Panc1 (cell line): ENCODE measurements around the gene SPATA31D4. TPM values are rescaled to one million over a fixed set of nuclear protein-coding genes. Genes with fewer than 3 reads are reported as not detected.

ENCODE experiments used
- ATAC-seq: fragments of 200-7000 bp; cut with Tn5 transposase; 2 replicates; pipeline ENCODE4 v1.9.1; 2020; ENCODE audit warnings: mild to moderate bottlenecking, moderate library complexity
- BruUV-seq: library from RNA; stranded (reverse); fragments of 400-500 nt; replicated peaks from 2 replicates; lab custom pipeline; 2021; lab: Mats Ljungman, UMichigan
- CTCF ChIA-PET: fragments of 300-600 bp; sonication (Branson Sonifier 250); formaldehyde crosslinking; loops from one replicate; lab custom pipeline; 2022; ENCODE audit warnings: antibody characterized with exemption; lab: Charles Lee
- POLR2A ChIA-PET: fragments of 300-600 bp; sonication (Branson Sonifier 250); formaldehyde crosslinking; loops from one replicate; lab custom pipeline; 2022; ENCODE audit warnings: antibody characterized with exemption; lab: Charles Lee
- DNase-seq: peaks from one replicate; pipeline ENCODE4 v3.0.0-alpha.2; 2010; ENCODE audit warnings: low read depth, low spot score
- H3K27ac ChIP-seq: 2 replicates; pipeline ENCODE4 v1.5.1; 2011; ENCODE audit warnings: mild to moderate bottlenecking, low read length, inconsistent platforms
- H3K27me3 ChIP-seq: fragments of 200-500 bp; sonication (Bioruptor generic); 2 replicates; pipeline ENCODE4 v1.6.0; 2014; ENCODE audit warnings: low read length, inconsistent platforms; ENCODE audit not compliant: control insufficient read depth, insufficient read depth
- H3K36me3 ChIP-seq: fragments of 200-500 bp; sonication (Bioruptor generic); 2 replicates; pipeline ENCODE4 v1.5.1; 2014; ENCODE audit warnings: inconsistent platforms, mild to moderate bottlenecking, low read length, moderate library complexity; ENCODE audit not compliant: control insufficient read depth, insufficient read depth
- H3K4me1 ChIP-seq: 2 replicates; pipeline ENCODE4 v1.5.1; 2011; ENCODE audit warnings: inconsistent platforms, mild to moderate bottlenecking, low read length, moderate library complexity; ENCODE audit not compliant: control insufficient read depth, insufficient read depth
- H3K4me3 ChIP-seq, 2 experiments: 2 replicates each; pipeline ENCODE4 v1.5.1; 2011 to 2012; ENCODE audit warnings: low read depth in 2 of 2, low read length in 2 of 2, mild to moderate bottlenecking in 2 of 2, inconsistent platforms in 1 of 2, moderate library complexity in 1 of 2
- H3K9me3 ChIP-seq: fragments of 200-500 bp; sonication (Bioruptor generic); 2 replicates; pipeline ENCODE4 v1.5.1; 2014; ENCODE audit warnings: low read depth, mild to moderate bottlenecking, inconsistent platforms, low read length, moderate library complexity; ENCODE audit not compliant: control insufficient read depth, insufficient read depth
- CTCF ChIP-seq: fragments of 450-650 bp; IDR thresholded peaks from 2 replicates; pipeline ENCODE4 v1.5.1; 2017; ENCODE audit warnings: mild to moderate bottlenecking
- POLR2AphosphoS5 ChIP-seq: IDR thresholded peaks from 2 replicates; pipeline ENCODE4 v1.6.1; 2012; ENCODE audit warnings: mild to moderate bottlenecking, low read depth, low read length, moderate library complexity
- REST ChIP-seq, 2 experiments: IDR thresholded peaks; 2 replicates each; pipeline ENCODE4 v1.6.1; 2011 to 2012; ENCODE audit warnings: low read depth in 2 of 2, control low read depth in 1 of 2, low read length in 1 of 2, mild to moderate bottlenecking in 1 of 2, moderate library complexity in 1 of 2; ENCODE audit not compliant: insufficient read depth in 1 of 2
- SIN3A ChIP-seq: IDR thresholded peaks from 2 replicates; pipeline ENCODE4 v1.6.1; 2012; ENCODE audit warnings: low read depth, mild to moderate bottlenecking, low read length, moderate library complexity, borderline replicate concordance; ENCODE audit not compliant: insufficient read depth
- TCF7L2 ChIP-seq: IDR thresholded peaks from 2 replicates; pipeline ENCODE4 v1.6.1; 2011; ENCODE audit warnings: mild to moderate bottlenecking, low read depth, low read length, inconsistent platforms
- in situ Hi-C: cut with HindIII; loops from 2 replicates; pipeline ENCODE4 v1.10.0; 2016; ENCODE audit warnings: low sequenced_read_pairs, low pct_unique_long_range_greater_than_20kb
- intact Hi-C: fragments of 100-400 bp; cut with micrococcal nuclease; formaldehyde crosslinking; loops from one replicate; pipeline ENCODE4 v1.10.0; 2022; ENCODE audit not compliant: unreplicated experiment
- total RNA-seq: library from RNA; stranded (reverse); gene quantifications from one replicate; pipeline ENCODE4 v1.2.1, GENCODE V29; 2021; ENCODE audit not compliant: unreplicated experiment

Gene SPATA31D4
- total RNA-seq, 1 experiment from 2014 or later: not detected

GRCh38 chr9:81885602-81886001 is 42.6 kb upstream of the SPATA31D4 start:
- BruUV-seq: no TSS peak
- POLR2A ChIA-PET: no interaction called here

GRCh38 chr9:81886665-81887064 is 41.6 kb upstream of the SPATA31D4 start:
- H3K27me3 ChIP-seq: no peaks in the 10 kb centered on the region
- CTCF ChIA-PET: no interaction called here
- intact Hi-C loops: no loop called here

More at GRCh38 chr9:81885602-81886001, 42.6 kb upstream of the SPATA31D4 start:
- H3K4me1 ChIP-seq: no peaks in the 10 kb centered on the region
- H3K4me3 ChIP-seq: no peak overlapping the region
- ATAC-seq (no peak), DNase-seq (no peak)
- in situ Hi-C loops: no loop called here
- TF ChIP-seq TCF7L2 (no peak), CTCF (no peak), SIN3A (no peak), POLR2AphosphoS5 (no peak), REST (IDR thresholded peaks at IDR 0.05; ENCODE audit: insufficient read depth in 1 of 2, low read depth in 2 of 2, low read length in 1 of 2) (no peak)
- H3K9me3 ChIP-seq: no peaks in the 10 kb centered on the region
- H3K36me3 ChIP-seq: no peaks in the 10 kb centered on the region
- no peak overlapping the region for H3K27ac ChIP-seq
- CTCF ChIA-PET: no interaction called here
- no peaks in the 10 kb centered on the region for H3K27me3 ChIP-seq
- intact Hi-C loops: no loop called here

More at GRCh38 chr9:81886665-81887064, 41.6 kb upstream of the SPATA31D4 start:
- no peak for DNase-seq
- Histone ChIP-seq H3K36me3 (no peaks in the 10 kb centered on the region), H3K4me3 (no peak overlapping the region), H3K27ac (no peak overlapping the region), H3K9me3 (no peaks in the 10 kb centered on the region), H3K4me1 (no peaks in the 10 kb centered on the region)
- TF ChIP-seq REST (IDR thresholded peaks at IDR 0.05; ENCODE audit: insufficient read depth in 1 of 2, low read depth in 2 of 2, low read length in 1 of 2) (no peak), CTCF (no peak), SIN3A (no peak), POLR2AphosphoS5 (no peak), TCF7L2 (no peak)
- POLR2A ChIA-PET: no interaction called here
- no TSS peak for BruUV-seq
- in situ Hi-C loops: no loop called here
- no peak for ATAC-seq
